HCT116 (cell line): ENCODE measurements around the gene ZNF438. TPM values are rescaled to one million over a fixed set of nuclear protein-coding genes. Genes with fewer than 3 reads are reported as not detected.
"Not testable (repeated sequence)": the region's sequence is repeated elsewhere in the genome, so short reads cannot be mapped to it uniquely, and the experiment has no call there.

Experiments
- ATAC-seq: fragments of 200-7000 bp; cut with Tn5 transposase; 2 replicates; pipeline ENCODE4 v1.9.1; 2020; ENCODE audit warnings: mild to moderate bottlenecking, moderate library complexity
- BruUV-seq: library from RNA; stranded (reverse); fragments of 400-500 nt; replicated peaks from 2 replicates; lab custom pipeline; 2021; lab: Mats Ljungman, UMichigan
- CTCF ChIA-PET: fragments of 300-600 bp; sonication (Branson Sonifier 250); formaldehyde crosslinking; loops from one replicate; lab custom pipeline; 2021; ENCODE audit warnings: antibody characterized with exemption; lab: Charles Lee
- POLR2A ChIA-PET: fragments of 300-600, 350-600 bp; sonication (Branson Sonifier 250); formaldehyde crosslinking; loops from one replicate; lab custom pipeline; 2021; ENCODE audit warnings: antibody characterized with exemption; lab: Charles Lee
- RAD21 ChIA-PET, 2 experiments: fragments of 300-600 bp; sonication (Branson Sonifier 250); formaldehyde crosslinking; loops; one replicate each; lab custom pipeline; 2023; ENCODE audit warnings: low total read pairs in 2 of 2; ENCODE audit not compliant: uncharacterized antibody in 2 of 2, unreplicated experiment in 2 of 2, low non-redundant PET in 1 of 2; lab: Charles Lee
- DNase-seq: peaks from one replicate; pipeline ENCODE4 v3.0.0-alpha.2; 2010; ENCODE audit warnings: low read depth, low spot score
- H2AFZ ChIP-seq: fragments of 200-600 bp; shearing (Covaris generic), sonication (generic); 2 replicates; pipeline ENCODE4 v1.6.1; 2017; ENCODE audit warnings: low read depth, mixed run types, mixed read lengths, antibody characterized with exemption, low read length; ENCODE audit not compliant: poor library complexity, severe bottlenecking
- H3K27ac ChIP-seq: 2 replicates; pipeline ENCODE4 v1.5.1; 2012; ENCODE audit warnings: low read depth, low read length
- H3K27me3 ChIP-seq: fragments of 200-600 bp; sonication (generic); 2 replicates; pipeline ENCODE4 v1.6.1; 2016; ENCODE audit warnings: mixed run types, low read length, mixed read lengths; ENCODE audit not compliant: insufficient read depth
- H3K36me3 ChIP-seq, 2 experiments: fragments of 200-500 bp in 1 of 2; fragments of 200-600 bp in 1 of 2; sonication (Bioruptor generic) in 1 of 2; sonication (generic) in 1 of 2; 2 replicates each; pipeline versions ENCODE4 v1.5.1 to v1.6.1; 2014 to 2016; ENCODE audit warnings: low read length in 2 of 2, inconsistent platforms in 1 of 2, mixed read lengths in 1 of 2, mixed run types in 1 of 2; ENCODE audit not compliant: insufficient read depth in 2 of 2, control insufficient read depth in 1 of 2
- H3K4me1 ChIP-seq, 2 experiments: fragments of 200-600 bp in 1 of 2; sonication (generic) in 1 of 2; 2 replicates each; pipeline versions ENCODE4 v1.5.1 to v1.6.1; 2012 to 2017; ENCODE audit warnings: low read length in 2 of 2, inconsistent platforms in 1 of 2, mild to moderate bottlenecking in 1 of 2, mixed read lengths in 1 of 2, mixed run types in 1 of 2, moderate library complexity in 1 of 2; ENCODE audit not compliant: insufficient read depth in 2 of 2, control insufficient read depth in 1 of 2
- H3K4me2 ChIP-seq: fragments of 200-600 bp; sonication (generic); 2 replicates; pipeline ENCODE4 v1.6.1; 2017; ENCODE audit warnings: mixed run types, low read length, mixed read lengths
- H3K4me3 ChIP-seq, 2 experiments: fragments of 200-600 bp in 1 of 2; sonication (generic) in 1 of 2; replicated peaks in 1 of 2; 2 replicates each; pipeline ENCODE4 v1.5.1; 2011 to 2016; ENCODE audit warnings: low read length in 2 of 2, control low read depth in 1 of 2, low read depth in 1 of 2, mild to moderate bottlenecking in 1 of 2, mixed read lengths in 1 of 2, mixed run types in 1 of 2
- H3K79me2 ChIP-seq: fragments of 200-600 bp; sonication (generic); 2 replicates; pipeline ENCODE4 v1.6.1; 2017; ENCODE audit warnings: mild to moderate bottlenecking, mixed run types, low read length, moderate library complexity, mixed read lengths; ENCODE audit not compliant: insufficient read depth
- H3K9ac ChIP-seq: fragments of 200-600 bp; sonication (generic); 2 replicates; pipeline ENCODE4 v1.6.1; 2016; ENCODE audit warnings: low read length, mixed read lengths
- H3K9me2 ChIP-seq: fragments of 200-600 bp; sonication (generic), shearing (Covaris generic); 2 replicates; pipeline ENCODE4 v1.6.1; 2017; ENCODE audit warnings: mixed run types, mild to moderate bottlenecking, moderate library complexity; ENCODE audit not compliant: insufficient read depth
- H3K9me3 ChIP-seq, 2 experiments: fragments of 200-500 bp in 1 of 2; fragments of 200-600 bp in 1 of 2; sonication (Bioruptor generic) in 1 of 2; sonication (generic) in 1 of 2; 2 replicates each; pipeline ENCODE4 v1.6.1; 2014 to 2017; ENCODE audit warnings: low read length in 2 of 2, mixed read lengths in 2 of 2, inconsistent platforms in 1 of 2, low read depth in 1 of 2, mild to moderate bottlenecking in 1 of 2, mixed run types in 1 of 2, moderate library complexity in 1 of 2; ENCODE audit not compliant: control insufficient read depth in 1 of 2, insufficient read depth in 1 of 2
- H4K20me1 ChIP-seq: fragments of 200-600 bp; sonication (generic), shearing (Covaris generic); 2 replicates; pipeline ENCODE4 v1.6.1; 2017; ENCODE audit warnings: mixed run types, mild to moderate bottlenecking, moderate library complexity; ENCODE audit not compliant: insufficient read depth
- CEBPB ChIP-seq: IDR thresholded peaks from 2 replicates; pipeline ENCODE4 v1.6.1; 2012; ENCODE audit warnings: low read depth
- ELF1 ChIP-seq: IDR thresholded peaks from 2 replicates; pipeline ENCODE4 v1.6.1; 2012; ENCODE audit warnings: low read depth, borderline replicate concordance
- FOSL1 ChIP-seq: IDR thresholded peaks from 2 replicates; pipeline ENCODE4 v1.6.1; 2012; ENCODE audit warnings: low read depth
- JUND ChIP-seq: IDR thresholded peaks from 2 replicates; pipeline ENCODE4 v1.6.1; 2012
- REST ChIP-seq: IDR thresholded peaks from 2 replicates; pipeline ENCODE4 v1.6.1; 2012; ENCODE audit warnings: low read depth
- SIN3A ChIP-seq: IDR thresholded peaks from 2 replicates; pipeline ENCODE4 v1.6.1; 2012; ENCODE audit warnings: low read depth
- SP1 ChIP-seq: IDR thresholded peaks from 2 replicates; pipeline ENCODE4 v1.6.1; 2012; ENCODE audit warnings: low read depth
- YY1 ChIP-seq: IDR thresholded peaks from 2 replicates; pipeline ENCODE4 v1.6.1; 2011; ENCODE audit warnings: low read length, low read depth, moderate library complexity, mild to moderate bottlenecking; ENCODE audit not compliant: insufficient replicate concordance; ENCODE audit errors: extremely low read depth
- ZFX ChIP-seq: fragments of 450-650 bp; IDR thresholded peaks from 2 replicates; pipeline ENCODE4 v1.6.1; 2017
- intact Hi-C: fragments of 100-400 bp; cut with micrococcal nuclease; formaldehyde crosslinking; loops from 2 replicates; pipeline ENCODE4 v1.10.0; 2022
- total RNA-seq: library from RNA; stranded (reverse); gene quantifications from one replicate; pipeline ENCODE4 v1.2.1, GENCODE V29; 2021; ENCODE audit not compliant: unreplicated experiment

ZNF438 gene
- total RNA-seq, 1 experiment from 2014 or later = 3.3 TPM

- H2AFZ ChIP-seq = no peak overlapping the region
- ChIA-PET POLR2A (no interaction called here), CTCF (no interaction called here), RAD21 (no interaction called here)
- no peaks in the 10 kb centered on the region for H4K20me1 ChIP-seq
- intact Hi-C loops = no loop called here
- peaks cover 0 to 5% of the 10 kb centered on the region in 2 experiments; a peak in 1 of 4 replicates for H3K4me1 ChIP-seq
- ATAC-seq (no peak), DNase-seq (no peak)
- H3K9ac ChIP-seq = no peak overlapping the region
- no peaks in the 10 kb centered on the region for H3K27me3 ChIP-seq
- no peaks in the 10 kb centered on the region for H3K9me2 ChIP-seq
- no peak overlapping the region for H3K27ac ChIP-seq
- no peaks in the 10 kb centered on the region for H3K9me3 ChIP-seq
- H3K4me3 ChIP-seq = no peak overlapping the region
- no peak overlapping the region for H3K4me2 ChIP-seq
- no peaks in the 10 kb centered on the region for H3K36me3 ChIP-seq
- no peaks in the 10 kb centered on the region for H3K79me2 ChIP-seq
- TF ChIP-seq ELF1 (no peak), YY1 (no peak), SP1 (no peak), ZFX (no peak), JUND (no peak), REST (no peak), CEBPB (no peak), SIN3A (no peak), FOSL1 (no peak)
- no TSS peak for BruUV-seq
Measured at GRCh38 chr10:31041011-31041410, 9.3 kb upstream of the ZNF438 start.

GRCh38 chr10:31039006-31039405, 7.3 kb upstream of the ZNF438 start:
- RAD21 ChIA-PET, POLR2A ChIA-PET, H3K4me2 ChIP-seq, H3K27ac ChIP-seq, H3K4me3 ChIP-seq, BruUV-seq, DNase-seq, H3K9ac ChIP-seq, H3K9me3 ChIP-seq, CTCF ChIA-PET, H3K36me3 ChIP-seq, ATAC-seq, H2AFZ ChIP-seq, H3K9me2 ChIP-seq, H3K27me3 ChIP-seq, H3K79me2 ChIP-seq, H4K20me1 ChIP-seq, intact Hi-C loops: not testable (repeated sequence)
- peaks cover 0 to 16% of the 10 kb centered on the region in 2 experiments; a peak in 3 of 4 replicates for H3K4me1 ChIP-seq
